H4 (cell line): Measurements from ENCODE around the gene C14orf180. TPM values are rescaled to one million over a fixed set of nuclear protein-coding genes. Genes with fewer than 3 reads are reported as not detected.
A peak's percentile ranks its signal among the peaks of the same experiment; 100 is the strongest.

ENCODE experiments used
- DNase-seq: peaks from one replicate; pipeline ENCODE4 v3.0.0-alpha.2; 2015; ENCODE audit warnings: low spot score
- total RNA-seq: library from RNA; depleted of rRNA; stranded (reverse); fragments of >200 nt; shearing (Covaris generic); gene quantifications from 2 replicates; pipeline ENCODE4 v1.2.3, GENCODE V29; 2014; rRNA removed

C14orf180 gene
- not detected in 2 replicates for total RNA-seq

DNA sequence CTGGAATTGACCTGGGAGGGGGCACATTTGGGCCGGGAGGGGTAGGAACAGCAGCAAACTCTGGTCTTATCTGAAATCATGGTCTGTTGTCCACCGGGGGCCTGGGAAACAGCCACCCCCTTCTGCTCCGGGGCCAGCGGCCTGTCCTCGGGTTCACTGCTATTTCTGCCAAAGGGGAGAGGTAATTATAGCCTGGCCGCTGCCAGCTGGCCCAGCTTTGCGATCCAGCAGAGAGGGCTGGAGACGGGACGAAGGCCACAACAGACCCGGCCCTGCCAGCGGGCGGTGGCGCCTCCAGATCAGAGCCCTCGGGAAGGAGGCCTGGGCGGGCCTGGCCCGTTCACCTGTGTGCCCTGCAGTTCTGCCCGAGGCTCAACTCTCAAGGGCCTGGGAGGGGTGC is at the start of gene C14orf180:
Gene C14orf180, plus strand, starts transcription at position 258 of the 400 bp plus-strand sequence. CDS start 6,667 bp downstream, outside the sequence.
- DNase-seq: no peak

DNA sequence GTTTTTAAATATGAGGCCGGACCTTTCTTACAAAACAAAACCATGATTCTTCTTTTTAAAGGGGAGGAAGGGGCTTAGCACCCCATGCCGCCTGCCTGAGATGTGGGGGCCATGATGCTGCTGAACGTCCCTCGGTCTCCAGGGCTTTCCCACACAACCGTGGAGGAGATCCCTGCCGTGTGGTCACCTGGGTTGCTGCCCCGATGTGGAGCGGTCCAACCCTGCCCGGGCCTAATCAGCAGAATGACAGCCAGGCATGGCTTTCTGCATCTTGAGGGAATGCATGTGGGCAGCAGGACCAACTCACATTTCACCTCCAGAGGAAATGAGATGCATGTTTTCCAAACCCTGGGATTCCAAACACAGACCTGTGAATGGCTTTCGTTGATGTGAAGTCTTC is 48.9 kb upstream of the C14orf180 start:
- DNase-seq: no peak

DNA sequence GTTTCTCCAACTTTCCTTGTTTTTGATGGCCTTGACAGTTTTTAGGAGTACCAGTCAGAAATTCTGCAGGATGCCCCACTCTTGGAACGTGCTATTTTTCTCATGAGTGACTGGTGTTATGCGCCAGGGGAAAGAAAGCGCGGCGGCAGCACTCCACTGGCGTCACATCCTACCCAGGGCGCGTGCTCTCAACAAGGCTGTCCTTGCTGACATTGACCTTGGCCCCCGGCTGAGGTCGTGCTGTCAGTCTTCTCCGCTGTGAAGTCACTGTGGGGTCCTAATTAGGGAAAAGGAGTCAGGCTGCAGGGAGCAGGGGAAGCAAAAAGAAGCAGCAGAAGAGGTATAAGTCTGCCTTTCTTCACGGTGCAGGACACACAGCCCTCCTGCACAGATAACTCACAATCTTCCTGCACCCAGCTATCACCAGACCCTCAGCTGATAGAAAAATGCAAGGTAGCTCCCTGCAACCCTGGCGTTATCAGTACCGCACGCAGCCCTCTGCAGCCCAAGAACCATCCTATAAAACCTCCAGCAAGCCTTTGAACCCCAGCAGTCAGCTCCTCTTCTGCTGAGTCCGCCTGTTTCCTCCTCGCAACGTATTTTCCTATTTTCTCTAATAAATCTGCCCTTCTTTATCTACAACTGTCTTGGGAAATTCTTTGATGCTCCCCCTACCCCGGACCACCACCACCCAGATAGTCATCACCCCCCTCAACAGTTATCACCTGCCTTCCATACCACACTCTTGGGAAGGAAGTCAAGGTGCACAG is 48.0 kb upstream of the C14orf180 start:
- DNase-seq: no peak

DNA sequence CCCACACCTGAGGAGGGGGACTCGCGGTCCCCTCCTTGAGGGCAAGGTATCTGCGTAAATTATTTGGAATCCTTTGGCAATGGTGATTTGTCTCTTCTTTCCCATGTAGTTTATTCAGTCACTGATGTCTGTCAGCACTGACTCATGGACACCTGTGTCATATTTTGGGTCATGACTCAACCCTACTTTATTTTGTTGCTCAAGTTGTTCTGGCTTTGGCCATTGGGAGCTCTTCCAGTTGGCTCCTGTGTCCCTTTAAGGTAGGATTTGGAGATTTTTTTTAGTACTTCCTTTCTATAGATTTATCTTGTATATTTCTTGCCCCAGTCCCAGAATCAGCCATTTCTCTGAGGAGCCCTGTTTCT is 47.4 kb upstream of the C14orf180 start:
- DNase-seq: no peak

DNA sequence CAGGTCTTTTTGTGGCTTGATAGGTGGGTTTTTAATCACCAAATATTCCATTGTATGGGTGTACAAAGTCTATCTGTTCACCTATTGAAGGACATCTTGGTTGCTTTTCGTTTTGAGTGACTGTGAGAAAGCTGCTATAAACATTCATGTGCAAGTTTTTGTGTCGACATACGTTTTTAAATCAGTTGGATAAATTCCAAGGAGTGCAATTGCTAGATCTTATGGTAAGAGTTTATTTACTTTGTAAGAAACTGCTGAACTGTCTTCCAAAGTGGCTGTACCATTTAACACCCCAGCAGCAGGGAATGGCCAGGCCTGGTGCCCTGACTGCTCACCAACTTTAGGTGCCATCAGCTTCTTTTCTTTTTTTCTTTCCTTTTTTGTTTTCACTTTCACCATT is 45.5 kb upstream of the C14orf180 start:
- no peak for DNase-seq

DNA sequence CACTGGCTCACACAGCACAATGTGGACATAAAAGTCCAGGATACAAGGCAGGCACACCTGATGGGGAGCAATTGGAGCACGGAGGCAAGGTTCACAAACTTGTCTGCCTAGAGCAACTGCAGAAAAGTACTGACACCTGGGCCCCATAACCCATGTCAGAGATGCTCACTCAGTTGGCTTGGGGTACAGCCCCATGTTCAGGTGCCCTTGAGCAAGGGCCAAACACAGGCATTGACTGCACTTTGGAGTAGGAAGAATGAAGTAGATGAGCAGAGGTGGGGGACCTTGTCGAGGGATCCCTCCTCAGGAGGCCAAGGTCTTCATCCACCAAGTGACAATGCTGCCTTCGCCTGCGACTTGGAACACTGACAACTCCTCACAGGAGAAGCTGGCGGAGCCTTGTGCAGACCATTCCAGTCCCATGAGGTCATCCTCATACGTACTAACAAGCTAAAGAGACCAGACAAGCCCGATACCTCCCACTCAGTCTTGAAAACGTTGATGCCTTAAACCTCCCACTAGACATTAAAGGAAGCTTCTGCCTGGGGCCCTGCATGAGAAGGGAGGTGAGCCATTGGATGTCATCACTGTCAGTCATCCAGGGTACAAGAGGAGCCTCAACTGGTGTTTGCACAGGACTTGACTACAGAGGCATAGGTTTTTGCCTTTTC is 42.5 kb upstream of the C14orf180 start:
- peak; percentile 63 for DNase-seq

DNA sequence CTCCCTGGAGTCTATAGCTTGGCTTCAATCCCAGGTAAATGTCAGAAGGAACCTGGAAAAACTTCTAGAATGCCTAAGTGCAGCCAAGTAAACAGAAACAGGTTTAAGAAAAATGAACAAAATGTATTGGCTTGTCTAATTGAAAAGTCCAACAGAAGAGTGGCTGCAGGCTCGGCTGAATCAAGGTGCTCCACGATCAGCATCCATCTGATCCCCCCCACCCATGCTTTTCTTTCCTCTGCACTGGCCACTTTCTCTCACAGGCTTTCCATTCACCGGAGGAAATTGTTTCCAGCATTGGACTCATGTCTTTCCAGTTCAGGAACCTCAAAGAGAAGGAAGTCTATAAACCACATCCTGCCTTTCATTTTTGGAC is 42.0 kb upstream of the C14orf180 start:
- DNase-seq: no peak

DNA sequence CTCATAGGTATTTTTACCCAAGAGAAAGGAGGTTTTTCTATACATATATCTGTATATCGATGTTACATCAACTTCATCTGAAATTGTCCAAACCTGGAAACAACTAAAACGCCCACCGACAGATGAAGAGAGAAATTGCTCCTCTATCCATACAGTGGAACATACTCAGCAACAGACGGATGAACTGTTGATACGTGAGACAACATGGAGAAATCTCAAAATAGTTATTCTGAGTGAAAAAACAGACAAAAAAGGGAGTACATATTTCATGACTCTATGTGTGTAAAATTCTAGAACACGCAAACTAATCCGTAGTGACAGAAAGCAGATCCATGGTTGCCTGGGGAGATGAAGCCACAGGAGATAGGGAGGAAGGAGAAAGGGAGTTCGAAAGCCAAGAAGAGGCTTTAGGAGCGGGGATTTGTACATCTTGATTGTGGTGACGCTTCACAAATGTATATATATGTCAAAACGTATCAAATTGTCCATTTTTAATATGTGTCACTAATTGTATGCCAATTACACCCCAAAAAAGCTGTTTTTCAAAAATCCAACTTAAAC is 37.6 kb upstream of the C14orf180 start:
- no peak for DNase-seq

DNA sequence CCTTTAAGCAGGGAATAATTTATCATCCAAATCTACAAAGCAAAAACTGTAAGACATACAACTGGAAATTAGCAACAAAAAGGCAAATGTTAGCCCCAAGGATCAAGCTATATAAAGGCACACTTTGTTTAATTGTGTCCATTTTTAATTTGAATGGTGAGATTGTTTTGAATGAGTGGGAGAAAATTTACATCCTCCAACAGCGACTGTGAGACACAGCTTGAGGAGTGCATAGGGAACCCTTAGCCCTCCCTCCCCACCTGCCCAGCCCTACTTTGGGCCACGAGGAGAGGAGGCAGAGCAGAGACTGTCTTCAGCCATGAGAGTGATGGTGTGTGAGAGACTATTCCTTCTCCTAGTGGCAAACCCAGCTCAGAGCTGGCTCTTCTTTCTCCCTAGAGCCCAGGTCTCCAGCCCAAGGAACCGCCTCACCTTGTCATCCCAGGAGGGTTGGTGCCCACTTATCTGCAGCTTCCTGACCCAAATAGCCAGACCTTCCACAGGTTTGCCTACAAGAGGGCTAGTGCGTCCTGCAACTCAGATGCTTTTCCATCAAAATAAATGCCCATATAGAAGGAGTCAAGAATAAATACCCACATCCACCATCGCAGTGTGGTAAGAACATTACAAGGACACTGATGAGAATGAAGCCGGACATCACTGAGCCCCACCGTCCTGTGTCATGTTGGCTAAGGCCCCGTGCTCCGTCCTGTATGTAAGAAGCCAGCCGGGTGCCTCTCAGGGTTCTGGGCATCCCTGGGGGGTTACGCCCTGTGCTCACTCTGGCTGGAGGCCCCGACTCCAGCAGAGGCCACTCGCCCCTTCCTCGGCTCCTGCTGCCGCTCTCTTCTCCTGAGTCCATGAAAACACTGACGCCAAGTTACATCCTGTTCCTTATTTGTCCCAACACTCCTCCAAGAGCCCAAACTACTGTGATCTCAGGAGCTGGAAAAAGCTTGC is 36.4 kb upstream of the C14orf180 start:
- DNase-seq: no peak

DNA sequence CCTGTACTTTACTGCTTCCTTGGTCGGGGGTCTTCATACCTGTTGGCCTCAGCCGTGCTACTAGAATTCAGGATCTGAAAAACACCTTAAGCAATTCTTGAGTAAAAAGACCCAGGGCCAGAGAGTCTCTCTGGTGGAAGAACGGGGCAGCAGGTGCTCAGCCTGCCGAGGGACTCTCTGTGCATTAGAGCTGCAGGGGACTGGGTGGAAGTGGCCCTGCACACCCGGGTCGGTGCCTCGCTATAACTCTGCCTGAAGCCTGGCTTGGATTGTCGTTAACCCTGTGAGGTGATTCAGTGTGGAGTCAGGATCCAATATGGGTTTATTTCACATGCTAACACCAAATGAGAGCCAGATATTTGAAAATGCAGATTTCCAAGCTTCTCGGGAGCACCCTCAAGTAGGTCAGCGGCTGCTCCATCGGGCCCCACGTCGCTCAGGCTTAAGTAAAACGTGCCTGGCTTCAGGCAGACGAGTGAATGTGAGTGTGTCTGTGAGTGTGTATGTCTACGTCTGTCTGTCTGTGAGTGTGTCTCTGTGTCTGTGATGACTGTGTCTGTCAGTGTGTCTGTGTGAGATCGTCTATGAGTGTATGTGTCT is 35.1 kb upstream of the C14orf180 start:
- no peak for DNase-seq

DNA sequence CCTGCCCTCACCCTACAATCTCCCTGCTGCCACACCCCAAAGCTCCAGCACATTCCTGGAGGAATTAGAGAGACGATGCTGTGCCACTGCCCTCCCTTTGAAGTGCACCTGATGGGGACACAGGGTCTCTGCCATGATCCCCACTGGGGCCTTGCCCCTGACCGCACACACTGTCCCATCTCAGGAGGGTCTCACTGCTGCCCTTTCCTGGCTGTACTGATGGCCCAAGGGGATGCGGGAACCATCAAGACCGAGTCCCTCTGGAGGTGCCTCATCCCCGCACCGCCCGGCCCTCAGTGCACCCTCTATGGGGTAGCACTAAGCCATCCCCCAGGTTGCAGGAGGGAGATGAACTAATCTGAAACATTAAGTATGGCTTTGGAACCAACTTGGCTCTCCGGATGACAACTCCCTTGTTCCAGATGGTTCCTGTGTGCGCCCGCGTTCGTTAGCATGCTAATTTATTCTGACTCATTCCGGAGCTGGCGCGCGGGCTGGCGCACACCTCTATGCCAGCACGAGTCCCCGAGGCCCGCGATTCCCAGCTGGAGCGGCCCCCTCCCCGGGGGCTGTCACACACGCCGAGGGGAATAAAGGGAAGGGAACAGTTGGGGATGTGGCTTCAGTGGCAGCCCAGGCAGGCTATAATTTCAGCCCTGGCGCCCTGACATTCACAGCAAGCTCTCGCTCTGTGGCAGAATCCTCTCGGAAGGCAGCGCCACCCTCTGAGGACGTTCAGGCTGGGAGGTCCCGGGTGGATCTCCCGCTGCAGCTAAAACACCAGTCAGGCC is 34.2 kb upstream of the C14orf180 start:
- no peak for DNase-seq

DNA sequence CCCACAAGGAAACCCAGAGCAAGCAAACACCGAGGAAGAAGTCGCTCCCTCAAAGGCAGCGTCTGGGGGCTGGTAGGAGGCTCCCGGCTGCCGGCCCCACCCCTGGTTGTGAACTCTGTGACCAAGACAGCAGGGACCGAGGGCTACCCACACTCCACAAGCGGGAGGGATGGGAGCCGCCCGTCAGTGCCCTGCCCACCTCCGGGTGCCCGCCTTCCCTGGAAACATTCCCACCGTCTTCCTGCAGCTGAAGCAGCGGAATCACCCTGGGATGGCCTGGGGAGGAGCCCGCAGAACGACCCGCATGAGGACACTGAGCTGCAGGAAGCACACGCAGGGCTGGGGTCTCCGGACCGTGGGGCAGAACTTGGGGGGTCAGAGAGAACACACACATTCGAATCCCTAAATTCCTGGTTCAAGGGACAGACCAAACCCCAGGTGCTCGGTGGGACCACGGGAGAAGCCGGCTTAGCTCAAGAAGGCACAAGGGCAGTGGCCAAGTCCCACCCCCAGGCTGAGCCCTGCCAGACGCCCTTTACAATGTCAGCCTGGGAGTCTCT is 33.5 kb upstream of the C14orf180 start:
- no peak for DNase-seq

DNA sequence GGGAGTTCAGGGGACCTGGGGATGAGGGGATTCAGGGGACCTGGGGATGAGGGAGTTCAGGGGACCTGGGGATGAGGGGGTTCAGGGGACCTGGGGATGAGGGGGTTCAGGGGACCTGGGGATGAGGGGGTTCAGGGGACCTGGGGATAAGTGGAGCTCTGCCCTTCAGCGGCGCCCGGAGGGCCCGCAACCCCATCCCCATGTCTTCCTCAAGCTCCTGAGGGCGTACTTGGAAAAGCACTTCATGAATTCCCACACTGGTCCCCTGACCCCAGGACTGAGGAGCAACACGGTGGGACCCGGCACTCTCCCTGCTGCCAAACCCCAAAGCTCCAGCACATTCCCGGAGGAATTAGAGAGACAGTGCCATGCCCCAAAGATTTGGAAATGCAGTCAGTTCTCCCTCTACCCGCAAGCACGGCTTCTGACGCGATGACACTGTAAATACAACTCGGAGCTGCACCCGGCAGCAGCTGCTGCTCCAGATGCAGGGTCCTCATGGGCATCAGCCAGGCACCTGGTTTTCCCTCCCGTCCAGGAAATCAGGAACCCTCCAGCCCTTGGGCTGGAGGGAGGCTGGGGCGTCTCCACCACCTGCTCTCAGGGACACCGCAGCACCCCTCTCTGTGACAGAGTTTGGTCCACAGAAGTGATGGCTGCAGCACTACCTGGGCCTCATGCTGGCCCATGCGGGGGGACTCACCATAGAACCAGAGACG is 32.8 kb upstream of the C14orf180 start:
- DNase-seq: no peak

DNA sequence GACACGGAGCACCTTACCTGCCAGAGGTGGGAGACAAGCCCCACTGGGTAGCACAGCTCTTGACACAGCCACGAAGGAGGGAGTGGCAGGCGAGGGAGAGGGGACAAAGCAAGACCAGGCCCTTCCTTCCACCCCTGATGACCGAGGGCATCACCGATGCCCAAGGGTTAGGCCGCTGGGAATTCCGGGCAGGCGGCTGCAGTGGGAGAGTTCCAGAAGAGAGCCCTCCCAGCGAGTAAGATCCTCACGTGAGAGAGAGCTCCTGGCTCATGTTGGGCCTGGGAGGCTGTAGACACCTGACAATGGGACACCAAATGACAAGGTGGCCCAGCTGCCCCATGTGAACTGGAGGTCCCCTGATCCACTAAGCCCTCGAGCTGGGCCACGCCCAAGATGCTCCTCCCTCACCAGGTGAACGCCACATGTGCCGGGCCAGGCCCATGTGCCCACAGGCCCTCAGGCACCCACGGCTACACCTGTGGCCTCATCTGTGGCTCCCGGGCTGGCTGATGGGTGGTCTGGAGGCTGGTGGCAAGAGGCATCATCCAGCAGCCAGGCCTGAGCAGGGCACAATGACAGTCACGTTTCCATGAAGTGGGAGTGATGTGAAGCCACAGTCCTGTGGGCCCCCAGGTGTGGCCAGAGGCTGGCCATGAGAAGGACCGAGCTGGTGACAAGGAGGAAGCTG is 32.1 kb upstream of the C14orf180 start:
- no peak for DNase-seq

DNA sequence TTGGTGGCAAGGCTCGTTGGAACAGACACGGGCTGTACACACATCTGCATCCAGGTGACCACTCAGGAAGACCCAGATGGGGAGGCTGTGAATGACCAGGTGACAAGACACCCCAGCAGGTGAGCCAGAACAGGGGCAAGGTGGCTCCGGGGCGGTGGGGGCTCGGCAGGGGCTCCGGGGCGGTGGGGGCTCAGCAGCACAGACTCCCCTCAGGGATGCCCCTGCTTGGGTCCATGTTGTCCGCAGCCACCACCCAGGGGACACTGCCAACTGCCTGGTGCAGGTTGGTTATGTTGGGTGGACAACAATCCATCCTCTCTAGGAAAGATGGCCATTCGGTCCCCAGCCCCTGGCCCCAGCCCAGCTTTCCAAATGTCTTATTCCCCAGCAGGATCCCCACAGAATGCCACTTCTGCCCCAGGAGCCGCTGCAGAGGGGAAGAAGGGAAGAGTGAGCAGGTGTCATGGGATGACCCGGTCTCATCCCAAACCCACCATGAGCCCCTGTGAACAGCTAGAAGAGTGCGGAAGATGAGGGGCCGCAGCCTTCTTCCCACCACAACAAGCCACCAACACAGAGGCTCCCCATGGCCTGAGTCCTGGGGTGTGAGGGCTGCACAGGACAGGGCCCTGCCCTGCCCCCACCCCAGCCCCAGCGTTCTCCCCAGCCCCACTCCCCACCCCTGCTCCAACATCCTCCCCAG is 31.4 kb upstream of the C14orf180 start:
- no peak for DNase-seq

DNA sequence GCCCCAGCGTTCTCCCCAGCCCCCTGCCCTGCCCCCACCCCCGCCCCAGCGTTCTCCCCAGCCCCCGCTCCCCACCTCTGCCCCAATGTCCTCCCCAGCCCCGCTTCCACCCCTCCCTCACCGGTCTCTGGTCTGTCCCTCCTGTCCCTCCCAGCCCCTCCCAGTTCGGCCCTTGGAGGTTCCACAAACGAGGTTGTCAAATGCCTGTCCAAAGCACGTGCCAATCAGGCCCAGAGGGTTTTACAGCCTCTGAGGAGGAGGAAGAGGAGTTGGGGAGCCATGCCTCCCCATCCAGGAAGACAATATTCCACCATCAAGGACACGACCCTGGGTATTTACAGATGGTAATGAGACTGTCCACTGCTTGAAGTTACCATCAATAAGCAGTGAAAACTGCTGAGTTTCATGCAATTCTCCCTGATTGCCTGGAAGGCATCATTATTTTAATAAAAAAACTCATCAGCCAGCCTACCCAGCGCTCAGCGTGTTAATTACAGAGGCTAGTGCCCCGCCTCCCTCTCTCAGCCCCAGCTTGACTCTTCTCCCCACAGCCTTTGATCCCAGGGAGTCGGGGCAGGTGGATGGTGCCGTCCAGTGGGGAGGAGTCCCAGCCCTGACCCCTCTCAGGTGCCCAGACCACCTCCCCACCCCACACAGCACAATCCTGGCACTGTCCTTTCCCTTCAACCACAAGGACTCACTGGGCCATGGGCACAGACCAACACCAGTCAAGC is 30.6 kb upstream of the C14orf180 start:
- DNase-seq: no peak

DNA sequence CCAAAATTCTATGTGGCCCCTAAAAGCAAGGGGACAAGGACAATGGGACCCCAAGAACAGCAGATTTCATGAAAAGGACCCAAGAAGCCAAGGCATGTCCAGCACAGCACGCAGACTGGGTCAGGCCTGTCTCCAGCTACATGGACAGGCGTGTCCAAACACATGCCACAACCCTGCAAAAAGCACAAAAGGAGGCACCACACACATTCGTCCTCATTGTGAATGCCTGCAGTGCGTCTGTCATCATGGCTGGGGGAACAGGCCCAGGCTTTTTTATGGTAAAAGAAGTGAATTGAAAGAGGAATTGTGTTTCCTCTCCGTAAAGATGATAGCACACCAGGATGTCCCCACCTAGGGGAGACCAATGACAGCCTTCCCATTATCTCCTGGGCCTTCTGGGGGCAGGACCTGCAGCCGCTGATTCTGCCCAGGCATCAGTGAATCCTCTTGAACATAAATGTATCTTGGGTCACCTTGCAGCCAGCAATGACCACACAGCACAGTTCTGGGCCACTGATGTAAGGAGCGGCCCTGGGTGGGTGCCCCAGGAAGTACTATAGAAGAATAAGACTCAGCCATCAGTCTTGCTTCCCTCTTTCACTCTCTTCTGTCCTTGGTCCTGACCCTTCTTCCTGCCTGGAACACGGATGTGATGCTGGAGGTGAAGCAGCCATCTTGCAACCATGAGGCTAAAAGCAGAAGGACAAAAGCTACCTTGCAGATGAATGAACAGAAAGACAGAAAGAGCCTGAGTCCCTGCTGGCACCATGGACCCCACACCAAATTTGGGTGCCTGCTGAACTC is 29.8 kb upstream of the C14orf180 start:
- no peak for DNase-seq
